ENCODE results near the gene IL17RE. TPM values are rescaled to one million over a fixed set of nuclear protein-coding genes. Genes with fewer than 3 reads are reported as not detected.

The IL17RE gene
- total RNA-seq, 1 experiment from 2014 or later: 77.3 TPM

- DNase-seq: no peak
These were observed 62.7 kb downstream of the IL17RE start for GRCh38 chr3:9965200-9965875.

More at GRCh38 chr3:9965200-9965875, 62.7 kb downstream of the IL17RE start:
- no TSS peak for BruUV-seq (replicated peaks)
- intact Hi-C loops (cut with micrococcal nuclease; ENCODE audit: unreplicated experiment): no loop called here
- Mint-ChIP-seq H3K27me3 (ENCODE audit: insufficient read depth, unreplicated experiment) (no peaks in the 10 kb centered on the region), H3K27ac (ENCODE audit: unreplicated experiment) (no peak overlapping the region), H3K36me3 (ENCODE audit: insufficient read depth, unreplicated experiment) (peaks cover 29% of the 10 kb centered on the region), H3K9me3 (ENCODE audit: unreplicated experiment) (no peaks in the 10 kb centered on the region), H3K4me3 (ENCODE audit: unreplicated experiment) (no peak overlapping the region), H3K4me1 (ENCODE audit: low read depth, unreplicated experiment) (no peaks in the 10 kb centered on the region)
- CTCF ChIA-PET: no interaction called here
- no peaks in the 10 kb centered on the region for H3K36me3 ChIP-seq (ENCODE audit: control insufficient read depth, insufficient read depth, low read length)
- no peaks in the 10 kb centered on the region for H3K27me3 ChIP-seq (replicated peaks; ENCODE audit: control insufficient read depth, insufficient read depth, low read length)
- no peak overlapping the region for H3K4me3 ChIP-seq (ENCODE audit: low read depth, low read length)
- no peaks in the 10 kb centered on the region for H3K9me3 ChIP-seq
- H3K4me1 ChIP-seq: no peaks in the 10 kb centered on the region
- POLR2A ChIA-PET: interaction anchor here (0.5 kb wide), 1 partner anchor 765 kb away, joined by 3 read pairs; no protein-coding TSS in a partner anchor
- TF ChIP-seq CTCF (IDR thresholded peaks at IDR 0.05; ENCODE audit: insufficient read depth in 1 of 2, low read depth in 1 of 2, low read length in 1 of 2, severe bottlenecking in 1 of 2, unreplicated experiment in 1 of 2): no peak

Other genes with a start within 250 kb of the IL17RE start
- not detected in 2 replicates for gene CPNE9, start 199.0 kb upstream of the IL17RE start, total RNA-seq (2022)
- 24.7 and 26.0 TPM in 2 replicates for gene BRPF1, start 171.1 kb upstream of the IL17RE start, total RNA-seq (2022)
- 24.1 and 25.3 TPM in 2 replicates for gene OGG1, start 152.9 kb upstream of the IL17RE start, total RNA-seq (2022)
- 9.7 and 11.9 TPM in 2 replicates for gene CAMK1, start 132.9 kb upstream of the IL17RE start, total RNA-seq (2022)
- 49.2 and 49.6 TPM in 2 replicates for gene TADA3, start 110.4 kb upstream of the IL17RE start, total RNA-seq (2022)
- gene ARPC4, start 109.8 kb upstream of the IL17RE start, total RNA-seq (2022): 158 and 160 TPM in 2 replicates
- gene TTLL3, start 92.6 kb upstream of the IL17RE start, total RNA-seq (2022): 10.3 and 13.3 TPM in 2 replicates
- gene RPUSD3, start 58.8 kb upstream of the IL17RE start, total RNA-seq (2022): 54.8 and 61.8 TPM in 2 replicates
- 1.9 and 3.8 TPM in 2 replicates for gene CIDEC, start 22.6 kb upstream of the IL17RE start, total RNA-seq (2022)
- 34.2 and 35.9 TPM in 2 replicates for gene JAGN1, start 12.2 kb upstream of the IL17RE start, total RNA-seq (2022)
- gene IL17RC, start 14.2 kb downstream of the IL17RE start, total RNA-seq (2022): 8.5 and 11.3 TPM in 2 replicates
- gene CRELD1, start 31.0 kb downstream of the IL17RE start, total RNA-seq (2022): 17.1 and 18.3 TPM in 2 replicates
- 1.1 and 1.3 TPM in 2 replicates for gene PRRT3, start 49.6 kb downstream of the IL17RE start, total RNA-seq (2022)
- 52.4 and 56.7 TPM in 2 replicates for gene EMC3, start 84.0 kb downstream of the IL17RE start, total RNA-seq (2022)
- 35.6 and 36.5 TPM in 2 replicates for gene FANCD2, start 123.6 kb downstream of the IL17RE start, total RNA-seq (2022)
- not detected in 2 replicates for gene FANCD2OS, start 205.4 kb downstream of the IL17RE start, total RNA-seq (2022)
- 94.9 and 115 TPM in 2 replicates for gene BRK1, start 212.8 kb downstream of the IL17RE start, total RNA-seq (2022)
- gene VHL, start 238.9 kb downstream of the IL17RE start, total RNA-seq (2022): 80.7 and 84.1 TPM in 2 replicates